GM21390 (cell line): ENCODE data around the gene ADIPOQ.
"Not testable (repeated sequence)": the region's sequence is repeated elsewhere in the genome, so short reads cannot be mapped to it uniquely, and the experiment has no call there.

Experiments
- ATAC-seq: cut with Tn5 transposase; IDR thresholded peaks from one replicate; pipeline ENCODE4 v1.9.1; 2021; ENCODE audit not compliant: unreplicated experiment

The ADIPOQ gene

DNA sequence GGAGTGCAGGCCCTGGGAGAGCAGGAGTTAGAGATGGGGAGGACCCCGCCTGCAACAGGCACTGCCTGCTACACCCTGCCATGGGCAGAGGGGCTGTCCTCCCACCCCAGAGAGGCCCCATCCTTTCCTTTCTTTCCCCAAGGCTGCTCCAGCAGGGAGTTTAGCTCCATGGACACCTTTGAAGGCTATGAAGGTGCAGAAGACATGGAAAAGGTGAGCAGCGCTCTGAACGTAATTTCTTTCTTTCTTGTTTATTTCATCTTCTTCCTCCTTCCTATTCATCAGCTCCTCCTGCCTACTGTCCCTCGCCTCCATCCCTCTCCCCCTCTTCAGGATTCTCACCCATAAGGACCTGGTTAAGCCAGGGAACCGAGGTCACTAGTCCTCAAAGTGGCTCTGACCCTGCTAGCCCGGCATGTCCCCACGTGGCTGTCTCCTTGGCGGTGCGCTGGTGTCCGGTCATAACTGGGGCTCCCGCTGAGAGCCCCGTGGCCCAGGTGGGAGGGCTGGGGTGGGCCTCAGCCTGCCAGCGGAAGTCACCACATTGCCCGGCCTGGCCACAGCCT is 16.0 kb upstream of the ADIPOQ start:
- no peak for ATAC-seq

- peak; percentile 90 for ATAC-seq
These were observed 15.3 kb upstream of the ADIPOQ start for GRCh38 chr3:186826976-186827857.

DNA sequence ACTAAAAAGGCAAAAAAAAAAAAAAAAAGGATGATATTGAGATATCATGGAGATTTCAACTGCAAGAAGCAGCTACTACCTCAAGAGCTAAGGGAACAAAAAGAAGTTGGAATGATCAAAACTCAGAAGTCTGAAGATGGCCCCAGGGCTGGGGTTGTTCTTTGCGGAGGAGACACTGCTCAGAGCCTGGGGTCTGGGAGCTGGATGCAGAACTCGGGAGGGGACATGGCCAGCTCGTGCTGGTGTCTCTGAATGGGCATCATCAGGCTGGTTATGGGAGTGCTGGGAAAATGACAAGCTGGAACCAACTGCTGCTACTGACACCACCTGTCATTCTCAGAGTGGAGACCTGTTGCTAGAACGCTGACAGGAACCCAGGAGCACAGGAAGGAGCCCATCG is 14.2 kb upstream of the ADIPOQ start:
- no peak for ATAC-seq

DNA sequence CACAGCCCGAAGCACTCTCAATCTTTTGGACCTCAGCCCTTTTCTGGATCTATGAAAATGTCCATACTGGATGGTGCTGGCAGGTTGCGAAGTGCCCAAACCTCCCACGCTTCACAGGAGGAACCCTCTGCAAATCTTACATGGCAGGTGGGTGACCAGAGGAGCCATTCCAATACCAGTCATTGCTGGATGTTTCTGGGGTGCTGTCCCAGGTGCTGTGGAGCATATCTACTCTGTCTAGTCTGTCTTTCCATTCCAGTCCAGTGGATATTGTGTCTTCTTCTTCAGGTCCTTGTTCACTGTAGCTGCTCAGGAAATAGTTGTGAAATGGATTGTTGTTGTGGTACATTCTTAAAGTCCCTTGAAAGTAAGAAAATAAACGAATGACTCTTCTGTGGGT is 10.7 kb upstream of the ADIPOQ start:
- no peak for ATAC-seq

DNA sequence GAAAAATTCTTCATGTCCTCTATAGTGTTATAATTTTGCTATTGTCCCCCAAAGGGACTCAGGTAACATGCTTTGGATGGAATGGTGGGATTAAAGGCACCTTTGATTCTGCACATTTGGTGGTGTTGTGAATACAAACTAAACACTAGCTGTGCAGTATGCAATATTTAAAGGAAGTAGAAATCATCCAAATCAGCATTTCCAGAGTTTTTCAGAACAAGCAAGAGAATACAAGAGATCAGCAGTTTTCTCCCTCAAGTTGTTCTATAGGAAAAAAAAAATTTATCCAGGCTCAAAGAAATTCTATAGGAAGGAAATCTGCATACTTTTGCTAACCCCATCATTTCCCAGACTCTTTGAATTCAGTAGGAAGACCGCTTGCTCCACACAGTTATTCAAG is 10.2 kb upstream of the ADIPOQ start:
- ATAC-seq: no peak

DNA sequence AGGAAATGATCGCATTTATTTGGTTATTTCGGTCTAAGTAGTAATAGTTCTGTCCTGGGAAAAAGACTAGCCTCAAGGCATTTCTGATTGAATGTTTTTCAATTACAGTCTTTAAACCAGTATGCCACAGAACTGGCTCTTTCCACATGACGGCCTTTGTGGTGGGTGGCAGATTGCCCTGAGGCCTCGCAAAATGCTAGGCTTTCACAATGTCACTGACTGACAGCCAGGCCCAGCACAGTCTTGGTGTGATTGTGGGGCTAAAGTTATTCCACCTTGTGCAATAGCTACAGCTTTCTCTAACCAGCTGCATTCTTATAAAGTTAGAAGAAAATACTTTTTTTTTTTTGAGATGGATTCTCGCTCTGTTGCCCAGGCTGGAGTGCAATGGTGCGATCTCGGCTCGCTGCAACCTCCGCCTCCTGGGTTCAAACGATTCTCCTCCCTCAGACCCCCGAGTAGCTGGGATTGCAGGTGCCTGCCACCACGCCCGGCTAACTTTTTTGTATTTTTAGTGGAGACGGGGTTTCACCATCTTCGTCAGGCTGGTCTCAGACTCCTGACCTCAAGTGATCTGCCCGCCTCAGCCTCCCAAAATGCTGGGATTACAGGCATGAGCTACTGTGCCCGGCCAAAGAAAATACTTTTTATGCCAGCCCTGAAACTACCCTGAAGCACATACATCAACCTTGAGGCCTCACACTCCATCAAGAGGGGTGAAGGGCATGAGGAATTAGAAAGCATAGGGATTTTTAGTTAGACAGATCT is 2.5 kb upstream of the ADIPOQ start:
- no peak for ATAC-seq

DNA sequence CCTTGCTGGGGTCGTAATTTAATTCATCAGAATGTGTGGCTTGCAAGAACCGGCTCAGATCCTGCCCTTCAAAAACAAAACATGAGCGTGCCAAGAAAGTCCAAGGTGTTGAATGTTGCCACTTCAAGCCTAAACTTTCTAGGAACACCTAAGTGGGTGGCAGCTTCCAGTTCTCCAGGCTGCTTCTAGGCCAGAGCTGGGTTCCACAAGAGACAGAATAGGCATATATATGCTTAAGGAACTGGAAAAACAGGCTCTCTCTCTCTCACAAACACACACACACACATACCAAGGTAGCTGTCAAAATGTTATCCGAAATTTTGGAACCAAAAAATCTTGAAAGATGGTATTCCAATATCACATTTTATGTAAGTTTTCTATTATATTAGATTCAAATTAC is 890 bp upstream of the ADIPOQ start:
- ATAC-seq: no peak

DNA sequence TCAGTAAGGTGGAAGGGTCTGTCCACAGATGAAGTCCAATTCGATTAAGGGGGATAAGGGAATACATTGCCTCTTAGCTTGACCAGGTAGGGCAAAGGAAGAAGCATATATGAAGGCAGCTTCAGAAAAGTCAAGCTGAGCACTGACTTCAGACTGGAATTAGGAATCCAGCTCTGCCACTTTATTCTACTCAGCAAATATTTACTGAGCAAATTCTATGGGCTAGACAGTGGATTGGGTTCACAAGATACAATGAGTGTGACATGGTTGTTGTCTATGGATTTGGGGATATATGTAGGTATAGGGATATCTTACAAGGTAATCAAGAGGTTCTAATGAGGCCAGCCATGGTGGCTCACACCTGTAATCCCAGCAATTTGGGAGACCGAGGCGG is 526 bp downstream of the ADIPOQ start:
- no peak for ATAC-seq

GRCh38 chr3:186844908-186845307 is 2.4 kb downstream of the ADIPOQ start:
- no peak for ATAC-seq

DNA sequence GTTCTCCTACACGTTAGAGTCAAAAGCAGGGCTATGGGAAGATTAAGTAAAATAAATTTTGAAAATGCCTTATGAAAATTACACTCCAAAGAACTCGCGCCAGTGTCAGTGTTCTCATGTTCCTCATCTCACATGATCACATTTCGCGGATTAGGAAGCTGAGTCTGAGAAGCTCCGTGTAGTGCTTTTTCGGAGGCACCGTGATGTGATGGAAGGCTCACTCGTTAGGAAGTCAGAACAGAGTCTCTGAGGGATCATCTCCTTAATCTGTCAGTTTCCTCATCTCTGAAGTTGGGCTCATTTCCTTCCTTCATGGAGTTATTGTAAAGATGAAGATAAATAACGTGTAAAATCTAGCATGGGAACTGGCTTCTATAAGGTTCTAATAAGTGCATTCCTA is 3.2 kb downstream of the ADIPOQ start:
- ATAC-seq: no peak

- no peak for ATAC-seq
These were observed 4.9 kb downstream of the ADIPOQ start for GRCh38 chr3:186847437-186847836.

DNA sequence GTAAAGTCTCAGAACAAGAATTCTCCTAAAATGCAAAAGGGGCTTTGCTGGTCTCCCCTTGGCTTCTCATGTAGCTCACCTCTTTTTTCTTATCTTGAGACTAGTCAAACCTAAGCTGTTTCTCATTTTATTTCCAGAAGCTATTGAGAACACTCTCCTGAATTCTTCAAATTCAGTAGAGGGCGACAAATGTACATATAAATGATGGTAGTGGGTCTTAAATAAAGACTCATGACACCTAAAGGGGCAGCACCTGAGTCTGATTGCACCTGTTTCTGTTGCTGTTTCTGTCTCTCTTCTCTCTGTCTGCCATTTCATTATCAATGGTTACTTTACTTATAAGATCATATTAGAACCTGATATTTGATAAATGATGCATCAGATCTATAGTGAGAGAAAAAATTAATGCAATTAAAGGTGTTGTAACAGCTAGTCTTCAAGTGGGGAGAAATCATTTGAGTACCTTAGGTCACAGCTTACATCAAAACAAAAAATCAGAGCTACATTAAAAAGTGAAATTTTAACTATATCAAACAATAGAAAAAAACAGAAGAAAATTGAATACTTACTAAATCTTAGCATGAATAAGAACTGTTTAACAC is 7.0 kb downstream of the ADIPOQ start:
- ATAC-seq: peak; percentile 82

DNA sequence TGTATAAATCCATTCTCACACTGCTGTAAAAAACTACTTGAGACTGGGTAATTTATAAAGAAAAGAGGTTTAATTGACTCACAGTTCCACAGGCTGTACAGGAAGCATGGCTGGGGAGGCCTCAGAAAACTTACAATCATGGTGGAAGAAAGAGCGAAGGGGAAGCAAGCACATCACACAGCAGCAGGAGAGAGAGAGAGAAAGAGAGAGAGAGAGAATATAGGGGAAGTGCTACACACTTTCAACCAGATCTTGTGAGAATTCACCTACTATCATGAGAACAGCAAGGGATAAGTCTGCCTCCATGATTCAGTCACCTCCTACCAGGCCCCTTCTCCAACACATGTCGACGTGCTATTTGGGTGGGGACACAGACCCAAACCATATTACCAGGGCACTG is 9.3 kb downstream of the ADIPOQ start:
- not testable (repeated sequence) for ATAC-seq

DNA sequence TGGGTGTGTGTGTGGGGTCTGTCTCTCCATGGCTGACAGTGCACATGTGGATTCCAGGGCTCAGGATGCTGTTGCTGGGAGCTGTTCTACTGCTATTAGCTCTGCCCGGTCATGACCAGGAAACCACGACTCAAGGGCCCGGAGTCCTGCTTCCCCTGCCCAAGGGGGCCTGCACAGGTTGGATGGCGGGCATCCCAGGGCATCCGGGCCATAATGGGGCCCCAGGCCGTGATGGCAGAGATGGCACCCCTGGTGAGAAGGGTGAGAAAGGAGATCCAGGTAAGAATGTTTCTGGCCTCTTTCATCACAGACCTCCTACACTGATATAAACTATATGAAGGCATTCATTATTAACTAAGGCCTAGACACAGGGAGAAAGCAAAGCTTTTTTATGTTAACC is 10.5 kb downstream of the ADIPOQ start:
- ATAC-seq: no peak

DNA sequence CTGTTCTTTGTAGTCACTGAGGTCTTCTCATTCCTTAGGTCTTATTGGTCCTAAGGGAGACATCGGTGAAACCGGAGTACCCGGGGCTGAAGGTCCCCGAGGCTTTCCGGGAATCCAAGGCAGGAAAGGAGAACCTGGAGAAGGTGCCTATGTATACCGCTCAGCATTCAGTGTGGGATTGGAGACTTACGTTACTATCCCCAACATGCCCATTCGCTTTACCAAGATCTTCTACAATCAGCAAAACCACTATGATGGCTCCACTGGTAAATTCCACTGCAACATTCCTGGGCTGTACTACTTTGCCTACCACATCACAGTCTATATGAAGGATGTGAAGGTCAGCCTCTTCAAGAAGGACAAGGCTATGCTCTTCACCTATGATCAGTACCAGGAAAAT is 11.6 kb downstream of the ADIPOQ start:
- ATAC-seq: no peak

DNA sequence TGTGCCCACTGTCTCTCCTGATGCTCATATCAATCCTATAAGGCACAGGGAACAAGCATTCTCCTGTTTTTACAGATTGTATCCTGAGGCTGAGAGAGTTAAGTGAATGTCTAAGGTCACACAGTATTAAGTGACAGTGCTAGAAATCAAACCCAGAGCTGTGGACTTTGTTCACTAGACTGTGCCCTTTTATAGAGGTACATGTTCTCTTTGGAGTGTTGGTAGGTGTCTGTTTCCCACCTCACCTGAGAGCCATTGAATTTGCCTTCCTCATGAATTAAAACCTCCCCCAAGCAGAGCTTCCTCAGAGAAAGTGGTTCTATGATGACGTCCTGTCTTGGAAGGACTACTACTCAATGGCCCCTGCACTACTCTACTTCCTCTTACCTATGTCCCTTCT is 12.4 kb downstream of the ADIPOQ start:
- no peak for ATAC-seq

GRCh38 chr3:186857743-186858142 is 15.2 kb downstream of the ADIPOQ start:
- ATAC-seq: no peak

DNA sequence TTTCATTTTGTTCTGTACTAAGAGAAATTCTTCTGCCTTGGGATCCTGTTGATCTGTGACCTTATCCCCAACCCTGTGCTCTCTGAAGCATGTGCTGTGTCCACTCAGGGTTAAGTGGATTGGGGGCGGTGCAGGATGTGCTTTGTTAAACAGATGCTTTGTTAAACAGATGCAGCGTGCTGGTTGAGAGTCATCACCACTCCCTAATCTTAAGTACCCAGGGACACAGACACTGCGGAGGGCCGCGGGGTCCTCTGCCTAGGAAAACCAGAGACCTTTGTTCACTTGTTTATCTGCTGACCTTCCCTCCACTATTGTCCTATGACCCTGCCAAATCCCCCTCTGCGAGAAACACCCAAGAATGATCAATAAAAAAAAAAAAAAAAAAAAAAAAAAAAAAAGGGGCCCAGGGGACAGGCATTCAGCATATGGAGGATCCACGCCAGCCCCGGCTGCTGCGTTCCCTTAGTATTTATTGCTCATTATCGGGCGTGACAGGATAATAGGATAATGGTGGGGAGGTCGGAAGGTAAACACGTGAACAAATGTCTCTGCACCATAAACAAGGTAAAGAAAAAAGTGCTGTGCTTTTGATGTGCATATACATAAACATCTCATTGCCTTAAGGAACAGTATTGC is 22.8 kb downstream of the ADIPOQ start:
- ATAC-seq: not testable (repeated sequence)

DNA sequence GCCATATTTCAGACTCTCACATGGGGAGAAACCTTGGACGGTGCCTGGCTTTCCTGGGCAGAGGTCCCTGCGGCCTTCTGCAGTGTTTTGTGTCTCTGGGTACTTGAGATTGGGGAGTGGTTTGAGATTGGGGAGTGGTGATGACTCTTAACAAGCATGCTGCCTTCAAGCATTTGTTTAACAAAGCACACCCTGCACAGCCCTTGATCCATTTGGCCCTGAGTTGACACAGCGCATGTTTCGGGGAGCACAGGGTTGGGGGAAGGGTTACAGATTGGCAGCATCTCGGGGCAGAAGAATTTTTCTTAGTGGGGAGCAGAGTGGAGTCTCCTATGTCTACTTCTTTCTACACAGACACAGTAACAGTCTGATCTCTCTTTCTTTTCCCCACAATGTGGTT is 23.6 kb downstream of the ADIPOQ start:
- ATAC-seq: not testable (repeated sequence)

GRCh38 chr3:186869253-186870100 is 27.0 kb downstream of the ADIPOQ start:
- no peak for ATAC-seq
